Activated CD8-positive, alpha-beta memory T cell treated with anti-CD3 and anti-CD28 coated beads, Interleukin-2, amount 10 ng/mL, durations not matched to agents 7 days and 5 days (primary cell): ENCODE results near the gene NTM. TPM values are rescaled to one million over a fixed set of nuclear protein-coding genes. Genes with fewer than 3 reads are reported as not detected.

ENCODE experiments used
- ATAC-seq: fragments of 150-1000 bp; cut with Tn5 transposase; one replicate; pipeline ENCODE4 v1.10.0; 2021; ENCODE audit warnings: moderate library complexity
- CTCF ChIA-PET: fragments of 350-600 bp; sonication (Branson Sonifier 250); formaldehyde crosslinking; loops from one replicate; lab custom pipeline; 2021; ENCODE audit warnings: antibody characterized with exemption; lab: Charles Lee
- DNase-seq: peaks from one replicate; pipeline ENCODE4 v3.0.0-alpha.2; 2020
- H3K27ac Mint-ChIP-seq: one replicate; pipeline ENCODE4 v1.8.0; 2021; ENCODE audit warnings: mild to moderate bottlenecking, mixed read lengths
- H3K27me3 Mint-ChIP-seq: one replicate; pipeline ENCODE4 v1.8.0; 2021; ENCODE audit warnings: mixed read lengths
- H3K36me3 Mint-ChIP-seq: one replicate; pipeline ENCODE4 v1.8.0; 2021; ENCODE audit warnings: mild to moderate bottlenecking, mixed read lengths
- H3K4me1 Mint-ChIP-seq: one replicate; pipeline ENCODE4 v1.8.0; 2021; ENCODE audit warnings: mixed read lengths
- H3K4me3 Mint-ChIP-seq: one replicate; pipeline ENCODE4 v1.8.0; 2021; ENCODE audit warnings: mild to moderate bottlenecking, moderate library complexity, mixed read lengths
- H3K9me3 Mint-ChIP-seq: one replicate; pipeline ENCODE4 v1.8.0; 2022; ENCODE audit warnings: low read depth, mixed read lengths
- total RNA-seq, 2 experiments: library from RNA; stranded (reverse); gene quantifications; one replicate each; pipeline ENCODE4 v1.2.3, GENCODE V29; 2021

NTM gene
- total RNA-seq, 2 experiments from 2014 or later, result not detected

GRCh38 chr11:131467645-131468394, 97.4 kb downstream of the NTM start:
- no peaks in the 10 kb centered on the region for H3K36me3 Mint-ChIP-seq
- no peak for DNase-seq
- H3K4me3 Mint-ChIP-seq, result no peak overlapping the region
- H3K27me3 Mint-ChIP-seq, result peaks cover 3% of the 10 kb centered on the region
- CTCF ChIA-PET, result no interaction called here
- ATAC-seq, result no peak
- H3K4me1 Mint-ChIP-seq, result no peaks in the 10 kb centered on the region
- no peaks in the 10 kb centered on the region for H3K9me3 Mint-ChIP-seq
- no peak overlapping the region for H3K27ac Mint-ChIP-seq

- ATAC-seq (no peak), DNase-seq (no peak)
- Mint-ChIP-seq H3K9me3 (no peaks in the 10 kb centered on the region), H3K4me3 (no peak overlapping the region), H3K36me3 (no peaks in the 10 kb centered on the region), H3K27ac (no peak overlapping the region), H3K4me1 (no peaks in the 10 kb centered on the region), H3K27me3 (peaks cover 3% of the 10 kb centered on the region)
- CTCF ChIA-PET, result no interaction called here
These were observed 98.2 kb downstream of the NTM start for GRCh38 chr11:131468565-131468964.

GRCh38 chr11:131470216-131470925, 100.0 kb downstream of the NTM start:
- DNase-seq, result no peak
- no peaks in the 10 kb centered on the region for H3K27me3 Mint-ChIP-seq
- no peak overlapping the region for H3K4me3 Mint-ChIP-seq
- H3K9me3 Mint-ChIP-seq, result no peaks in the 10 kb centered on the region
- no peak overlapping the region for H3K27ac Mint-ChIP-seq
- H3K36me3 Mint-ChIP-seq, result no peaks in the 10 kb centered on the region
- H3K4me1 Mint-ChIP-seq, result no peaks in the 10 kb centered on the region
- no peak for ATAC-seq
- CTCF ChIA-PET, result no interaction called here

GRCh38 chr11:131471976-131472375, 101.6 kb downstream of the NTM start:
- Mint-ChIP-seq H3K4me3 (no peak overlapping the region), H3K27ac (no peak overlapping the region), H3K9me3 (no peaks in the 10 kb centered on the region), H3K27me3 (no peaks in the 10 kb centered on the region), H3K4me1 (no peaks in the 10 kb centered on the region), H3K36me3 (no peaks in the 10 kb centered on the region)
- DNase-seq (no peak), ATAC-seq (no peak)
- CTCF ChIA-PET, result no interaction called here

DNA sequence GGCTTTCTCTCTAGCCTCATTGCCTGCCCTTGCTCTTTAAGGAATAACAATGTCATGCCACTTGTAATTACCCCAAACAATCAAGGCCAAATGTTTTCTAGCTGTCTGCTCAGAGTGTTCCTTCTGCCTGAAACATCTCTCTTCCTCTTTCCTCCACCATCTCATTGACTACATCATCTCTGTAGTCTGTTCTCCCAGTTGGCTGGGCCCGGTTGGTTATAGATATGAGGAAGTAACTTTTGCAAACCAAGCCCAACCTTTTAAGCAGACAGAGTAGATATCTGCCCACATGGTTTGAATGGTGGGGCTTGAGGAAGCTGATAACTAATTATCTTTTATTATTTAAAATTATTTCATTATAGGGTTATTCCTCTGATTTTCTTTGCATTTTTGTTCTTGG, 104.5 kb downstream of the NTM start:
- CTCF ChIA-PET, result no interaction called here
- no peak overlapping the region for H3K4me3 Mint-ChIP-seq
- H3K4me1 Mint-ChIP-seq, result no peaks in the 10 kb centered on the region
- no peaks in the 10 kb centered on the region for H3K27me3 Mint-ChIP-seq
- H3K36me3 Mint-ChIP-seq, result no peaks in the 10 kb centered on the region
- ATAC-seq (no peak), DNase-seq (no peak)
- H3K27ac Mint-ChIP-seq, result no peak overlapping the region
- H3K9me3 Mint-ChIP-seq, result no peaks in the 10 kb centered on the region

DNA sequence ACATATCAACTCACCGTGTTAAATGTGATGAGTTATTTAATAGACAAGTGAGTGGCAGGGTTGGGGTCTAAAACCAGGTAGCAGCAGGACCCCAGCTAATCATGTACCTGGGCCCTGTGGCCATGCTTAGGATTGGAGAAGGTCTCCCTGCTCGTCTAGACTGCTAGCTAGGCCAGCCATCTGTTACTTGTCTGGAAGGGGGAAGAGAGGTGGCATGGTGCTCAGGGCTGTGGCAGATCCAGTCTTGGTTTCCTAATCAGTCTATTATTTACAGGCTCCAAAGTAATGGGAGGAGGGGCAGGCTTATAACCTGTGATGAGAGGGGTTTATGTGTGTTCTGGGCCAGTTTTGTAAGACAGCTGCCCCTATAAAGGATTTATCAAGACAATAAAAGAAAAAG, 105.9 kb downstream of the NTM start:
- no peak overlapping the region for H3K27ac Mint-ChIP-seq
- ATAC-seq, result no peak
- no peak for DNase-seq
- no peaks in the 10 kb centered on the region for H3K9me3 Mint-ChIP-seq
- no peaks in the 10 kb centered on the region for H3K36me3 Mint-ChIP-seq
- H3K4me3 Mint-ChIP-seq, result no peak overlapping the region
- CTCF ChIA-PET, result no interaction called here
- no peaks in the 10 kb centered on the region for H3K27me3 Mint-ChIP-seq
- no peaks in the 10 kb centered on the region for H3K4me1 Mint-ChIP-seq

GRCh38 chr11:131478341-131478740, 107.9 kb downstream of the NTM start:
- Mint-ChIP-seq H3K9me3 (no peaks in the 10 kb centered on the region), H3K27me3 (no peaks in the 10 kb centered on the region), H3K4me1 (no peaks in the 10 kb centered on the region), H3K4me3 (no peak overlapping the region), H3K27ac (no peak overlapping the region), H3K36me3 (no peaks in the 10 kb centered on the region)
- ATAC-seq (no peak), DNase-seq (no peak)
- CTCF ChIA-PET, result no interaction called here

- ATAC-seq (no peak), DNase-seq (no peak)
- no peak overlapping the region for H3K27ac Mint-ChIP-seq
- CTCF ChIA-PET, result no interaction called here
- no peak overlapping the region for H3K4me3 Mint-ChIP-seq
- no peaks in the 10 kb centered on the region for H3K27me3 Mint-ChIP-seq
- no peaks in the 10 kb centered on the region for H3K9me3 Mint-ChIP-seq
- H3K4me1 Mint-ChIP-seq, result no peaks in the 10 kb centered on the region
- H3K36me3 Mint-ChIP-seq, result no peaks in the 10 kb centered on the region
These were observed 110.9 kb downstream of the NTM start for GRCh38 chr11:131481303-131481702.

GRCh38 chr11:131481971-131482370, 111.6 kb downstream of the NTM start:
- Mint-ChIP-seq H3K36me3 (no peaks in the 10 kb centered on the region), H3K4me1 (no peaks in the 10 kb centered on the region)
- CTCF ChIA-PET, result no interaction called here

GRCh38 chr11:131483453-131483852, 113.0 kb downstream of the NTM start:
- DNase-seq (no peak), ATAC-seq (no peak)
- Mint-ChIP-seq H3K27ac (no peak overlapping the region), H3K9me3 (no peaks in the 10 kb centered on the region), H3K4me3 (no peak overlapping the region), H3K36me3 (no peaks in the 10 kb centered on the region), H3K27me3 (no peaks in the 10 kb centered on the region), H3K4me1 (no peaks in the 10 kb centered on the region)
- CTCF ChIA-PET, result no interaction called here

More at GRCh38 chr11:131481971-131482370, 111.6 kb downstream of the NTM start:
- ATAC-seq (no peak), DNase-seq (no peak)
- Mint-ChIP-seq H3K9me3 (no peaks in the 10 kb centered on the region), H3K4me3 (no peak overlapping the region), H3K27ac (no peak overlapping the region), H3K27me3 (no peaks in the 10 kb centered on the region)

- DNase-seq (no peak), ATAC-seq (no peak)
- H3K27ac Mint-ChIP-seq, result no peak overlapping the region
- H3K9me3 Mint-ChIP-seq, result no peaks in the 10 kb centered on the region
- CTCF ChIA-PET, result no interaction called here
- no peak overlapping the region for H3K4me3 Mint-ChIP-seq
- no peaks in the 10 kb centered on the region for H3K36me3 Mint-ChIP-seq
- no peaks in the 10 kb centered on the region for H3K4me1 Mint-ChIP-seq
- H3K27me3 Mint-ChIP-seq, result no peaks in the 10 kb centered on the region
These were observed 113.5 kb downstream of the NTM start for GRCh38 chr11:131483877-131484276.

- Mint-ChIP-seq H3K4me3 (no peak overlapping the region), H3K27me3 (no peaks in the 10 kb centered on the region), H3K27ac (no peak overlapping the region), H3K36me3 (no peaks in the 10 kb centered on the region), H3K4me1 (no peaks in the 10 kb centered on the region), H3K9me3 (no peaks in the 10 kb centered on the region)
- CTCF ChIA-PET, result no interaction called here
- ATAC-seq, result no peak
- no peak for DNase-seq
These were observed 115.7 kb downstream of the NTM start for GRCh38 chr11:131486100-131486499.

- CTCF ChIA-PET, result no interaction called here
- Mint-ChIP-seq H3K36me3 (no peaks in the 10 kb centered on the region), H3K27me3 (no peaks in the 10 kb centered on the region), H3K4me3 (no peak overlapping the region), H3K9me3 (peaks cover 3% of the 10 kb centered on the region), H3K4me1 (no peaks in the 10 kb centered on the region), H3K27ac (no peak overlapping the region)
- no peak for ATAC-seq
- no peak for DNase-seq
These were observed 116.7 kb downstream of the NTM start for GRCh38 chr11:131486937-131487635.

DNA sequence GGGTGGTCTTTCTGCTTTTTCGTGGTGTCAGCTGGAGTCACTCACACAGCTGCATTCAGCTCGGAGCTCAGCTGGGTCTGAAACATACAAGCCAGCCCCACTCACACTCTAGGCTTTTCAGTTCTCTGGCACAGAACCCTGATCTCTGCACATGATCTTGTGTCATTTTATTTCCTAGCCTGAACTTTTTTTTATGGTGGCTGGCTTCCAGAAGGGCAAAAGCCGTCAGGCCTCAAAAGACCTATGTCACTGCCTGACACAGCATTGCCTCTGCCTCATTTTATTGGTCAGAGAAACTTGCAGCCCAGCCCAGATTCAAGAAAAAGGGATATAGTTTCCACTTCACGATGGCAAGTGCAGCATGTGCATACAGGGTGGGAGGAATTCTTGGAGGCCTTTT, 117.8 kb downstream of the NTM start:
- CTCF ChIA-PET, result no interaction called here
- DNase-seq (no peak), ATAC-seq (no peak)
- Mint-ChIP-seq H3K9me3 (peaks cover 3% of the 10 kb centered on the region), H3K36me3 (no peaks in the 10 kb centered on the region), H3K4me3 (no peak overlapping the region), H3K4me1 (no peaks in the 10 kb centered on the region), H3K27ac (no peak overlapping the region), H3K27me3 (no peaks in the 10 kb centered on the region)
